HG03442 (cell line): Measurements from ENCODE around the gene SSTR5.
"Not testable (repeated sequence)": the region's sequence is repeated elsewhere in the genome, so short reads cannot be mapped to it uniquely, and the experiment has no call there.

Source experiments
- ATAC-seq: cut with Tn5 transposase; IDR thresholded peaks from one replicate; pipeline ENCODE4 v1.9.1; 2021; ENCODE audit warnings: mild to moderate bottlenecking, moderate library complexity; ENCODE audit not compliant: unreplicated experiment

SSTR5 gene

GRCh38 chr16:1072526-1073261, at the start of gene SSTR5:
Gene SSTR5 (plus strand): TSS chr16:1072747. CDS start chr16:1078869, 6,122 bp downstream.
- ATAC-seq = no peak

GRCh38 chr16:1024138-1024537, 48.4 kb upstream of the SSTR5 start:
- no peak for ATAC-seq

GRCh38 chr16:1025183-1025809, 47.3 kb upstream of the SSTR5 start:
- ATAC-seq = not testable (repeated sequence)

- ATAC-seq = no peak
These were observed 46.3 kb upstream of the SSTR5 start for GRCh38 chr16:1026057-1026783.

GRCh38 chr16:1026784-1027500, 45.6 kb upstream of the SSTR5 start:
- no peak for ATAC-seq

GRCh38 chr16:1027501-1027815, 45.1 kb upstream of the SSTR5 start:
- ATAC-seq = no peak

GRCh38 chr16:1028056-1028455, 44.5 kb upstream of the SSTR5 start:
- ATAC-seq = no peak

GRCh38 chr16:1028524-1029258, 43.9 kb upstream of the SSTR5 start:
- ATAC-seq = no peak

- ATAC-seq = no peak
These were observed 43.3 kb upstream of the SSTR5 start for GRCh38 chr16:1029259-1029545.

- no peak for ATAC-seq
These were observed 42.1 kb upstream of the SSTR5 start for GRCh38 chr16:1030473-1030901.

GRCh38 chr16:1031666-1032065, 40.9 kb upstream of the SSTR5 start:
- no peak for ATAC-seq

GRCh38 chr16:1032607-1033006, 39.9 kb upstream of the SSTR5 start:
- no peak for ATAC-seq

GRCh38 chr16:1033128-1033679, 39.3 kb upstream of the SSTR5 start:
- ATAC-seq = no peak

- ATAC-seq = no peak
These were observed 38.1 kb upstream of the SSTR5 start for GRCh38 chr16:1034230-1035065.

- no peak for ATAC-seq
These were observed 37.5 kb upstream of the SSTR5 start for GRCh38 chr16:1035066-1035415.

GRCh38 chr16:1036166-1036565, 36.4 kb upstream of the SSTR5 start:
- ATAC-seq = no peak

- ATAC-seq = no peak
These were observed 35.7 kb upstream of the SSTR5 start for GRCh38 chr16:1036726-1037393.

GRCh38 chr16:1037394-1038257, 34.9 kb upstream of the SSTR5 start:
- no peak for ATAC-seq
